ENCODE measurements around the gene UBE2R2.

The UBE2R2 gene

GRCh38 chr9:33880211-33881089, 63.5 kb downstream of the UBE2R2 start:
- in situ Hi-C loops (cut with MboI; ENCODE audit: low sequenced_read_pairs) = no loop called here

- in situ Hi-C loops (cut with MboI; ENCODE audit: low sequenced_read_pairs) = no loop called here
Measured at GRCh38 chr9:33881635-33882034, 64.7 kb downstream of the UBE2R2 start.

- in situ Hi-C loops (cut with MboI; ENCODE audit: low sequenced_read_pairs) = no loop called here
Measured at GRCh38 chr9:33884856-33885701, 68.1 kb downstream of the UBE2R2 start.

- in situ Hi-C loops (cut with MboI; ENCODE audit: low sequenced_read_pairs) = no loop called here
Measured at GRCh38 chr9:33885948-33886347, 69.0 kb downstream of the UBE2R2 start.

- in situ Hi-C loops (cut with MboI; ENCODE audit: low sequenced_read_pairs) = no loop called here
Measured at GRCh38 chr9:33893861-33894260, 76.9 kb downstream of the UBE2R2 start.

- in situ Hi-C loops (cut with MboI; ENCODE audit: low sequenced_read_pairs) = no loop called here
Measured at GRCh38 chr9:33894316-33894715, 77.4 kb downstream of the UBE2R2 start.

GRCh38 chr9:33903157-33903780, 86.3 kb downstream of the UBE2R2 start:
- in situ Hi-C loops (cut with MboI; ENCODE audit: low sequenced_read_pairs) = no loop called here

GRCh38 chr9:33905137-33905536, 88.2 kb downstream of the UBE2R2 start:
- in situ Hi-C loops (cut with MboI; ENCODE audit: low sequenced_read_pairs) = no loop called here

GRCh38 chr9:33906769-33907168, 89.8 kb downstream of the UBE2R2 start:
- in situ Hi-C loops (cut with MboI; ENCODE audit: low sequenced_read_pairs) = no loop called here

- in situ Hi-C loops (cut with MboI; ENCODE audit: low sequenced_read_pairs) = no loop called here
Measured at GRCh38 chr9:33907347-33907746, 90.4 kb downstream of the UBE2R2 start.

- in situ Hi-C loops (cut with MboI; ENCODE audit: low sequenced_read_pairs) = no loop called here
Measured at GRCh38 chr9:33908114-33908513, 91.2 kb downstream of the UBE2R2 start.

- in situ Hi-C loops (cut with MboI; ENCODE audit: low sequenced_read_pairs) = no loop called here
Measured at GRCh38 chr9:33908749-33909148, 91.8 kb downstream of the UBE2R2 start.

GRCh38 chr9:33913541-33913940, 96.6 kb downstream of the UBE2R2 start:
- in situ Hi-C loops (cut with MboI; ENCODE audit: low sequenced_read_pairs) = no loop called here

- in situ Hi-C loops (cut with MboI; ENCODE audit: low sequenced_read_pairs) = no loop called here
Measured at GRCh38 chr9:33914887-33915628, 98.1 kb downstream of the UBE2R2 start.

- in situ Hi-C loops (cut with MboI; ENCODE audit: low sequenced_read_pairs) = no loop called here
Measured at GRCh38 chr9:33917036-33917435, 100.1 kb downstream of the UBE2R2 start.

GRCh38 chr9:33919276-33919897, 102.4 kb downstream of the UBE2R2 start:
- in situ Hi-C loops (cut with MboI; ENCODE audit: low sequenced_read_pairs) = no loop called here

GRCh38 chr9:33921967-33922895, 105.3 kb downstream of the UBE2R2 start:
- in situ Hi-C loops (cut with MboI; ENCODE audit: low sequenced_read_pairs) = no loop called here

GRCh38 chr9:33923079-33923478, 106.1 kb downstream of the UBE2R2 start:
- in situ Hi-C loops (cut with MboI; ENCODE audit: low sequenced_read_pairs) = no loop called here

GRCh38 chr9:33923998-33924701, 107.2 kb downstream of the UBE2R2 start:
- in situ Hi-C loops (cut with MboI; ENCODE audit: low sequenced_read_pairs) = no loop called here
